Stimulated activated CD4-positive, alpha-beta T cell treated with anti-CD3 and anti-CD28 coated beads, TNF-alpha, amount 100 ng/mL, for 4 hours (primary cell): ENCODE measurements around the gene HCFC1.

Experiments
- DNase-seq, 3 experiments: peaks; one replicate each; pipeline ENCODE4 v3.0.0-alpha.2; 2020; ENCODE audit warnings: low read depth in 3 of 3

HCFC1 gene

GRCh38 chrX:153971450-153972367 is at the start of gene HCFC1:
TSS of gene HCFC1 (minus strand) at chrX:153971818. CDS start at chrX:153970840, 978 bp downstream.
- peak; percentile 75 to 83 (median 78) for DNase-seq

GRCh38 chrX:154021131-154021611 is 49.6 kb upstream of the HCFC1 start:
- DNase-seq: no peak

- DNase-seq: no peak
Observed at GRCh38 chrX:154020536-154021115, 49.0 kb upstream of the HCFC1 start.

DNA sequence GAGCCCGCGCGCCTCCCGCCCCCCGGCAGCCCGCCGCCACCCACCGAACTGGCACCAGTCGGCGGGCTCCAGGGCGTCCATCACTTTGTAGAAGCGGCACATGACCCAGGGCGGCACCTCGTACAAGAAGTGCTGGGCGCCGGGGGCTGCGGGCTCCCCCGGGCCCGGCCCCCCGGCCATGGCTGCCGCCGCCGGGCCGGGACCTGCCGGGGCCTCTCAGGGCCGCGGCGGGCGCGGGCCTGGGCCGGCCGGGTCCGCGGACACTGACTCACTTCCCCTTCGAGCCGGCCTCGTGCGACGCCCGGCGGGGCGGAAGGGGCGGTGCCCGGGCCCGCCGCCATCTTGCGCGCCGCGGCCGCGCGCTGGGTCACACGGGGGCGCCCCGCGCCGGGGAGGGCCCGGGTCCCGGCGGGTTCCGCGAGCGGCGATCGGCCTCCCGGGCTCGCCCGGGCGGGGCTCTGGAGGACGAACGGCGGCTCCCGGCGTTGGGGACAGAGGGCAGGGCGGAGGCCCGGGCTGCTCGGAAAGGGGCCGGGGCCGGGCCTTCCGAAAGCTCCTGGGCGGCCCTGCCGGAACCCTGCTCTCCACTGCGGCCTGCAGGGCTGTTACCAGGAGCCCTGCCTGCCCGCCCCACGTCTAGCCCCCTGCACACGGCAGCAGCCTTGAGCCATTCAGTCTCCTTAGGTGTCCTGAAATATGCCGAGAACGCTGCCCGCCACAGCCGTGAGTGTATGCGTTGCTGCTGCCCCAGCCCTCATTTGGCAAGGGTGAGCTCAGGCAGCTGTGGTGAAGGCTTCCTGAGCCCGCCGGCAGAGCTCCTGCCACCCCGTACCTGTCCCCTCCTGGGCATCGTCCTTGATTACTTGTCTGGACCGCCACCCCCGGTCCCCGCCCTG is 48.3 kb upstream of the HCFC1 start, which contains the start of gene IRAK1:
Gene IRAK1 (minus strand): TSS at position 270 of the 896 bp plus-strand sequence. CDS start 90 bp downstream, at position 180.
- peak; percentile 18 to 47 (median 31) for DNase-seq

GRCh38 chrX:154019061-154019621 is 47.5 kb upstream of the HCFC1 start:
- DNase-seq: no peak

- DNase-seq: no peak
Observed at GRCh38 chrX:154018518-154019060, 47.0 kb upstream of the HCFC1 start.

DNA sequence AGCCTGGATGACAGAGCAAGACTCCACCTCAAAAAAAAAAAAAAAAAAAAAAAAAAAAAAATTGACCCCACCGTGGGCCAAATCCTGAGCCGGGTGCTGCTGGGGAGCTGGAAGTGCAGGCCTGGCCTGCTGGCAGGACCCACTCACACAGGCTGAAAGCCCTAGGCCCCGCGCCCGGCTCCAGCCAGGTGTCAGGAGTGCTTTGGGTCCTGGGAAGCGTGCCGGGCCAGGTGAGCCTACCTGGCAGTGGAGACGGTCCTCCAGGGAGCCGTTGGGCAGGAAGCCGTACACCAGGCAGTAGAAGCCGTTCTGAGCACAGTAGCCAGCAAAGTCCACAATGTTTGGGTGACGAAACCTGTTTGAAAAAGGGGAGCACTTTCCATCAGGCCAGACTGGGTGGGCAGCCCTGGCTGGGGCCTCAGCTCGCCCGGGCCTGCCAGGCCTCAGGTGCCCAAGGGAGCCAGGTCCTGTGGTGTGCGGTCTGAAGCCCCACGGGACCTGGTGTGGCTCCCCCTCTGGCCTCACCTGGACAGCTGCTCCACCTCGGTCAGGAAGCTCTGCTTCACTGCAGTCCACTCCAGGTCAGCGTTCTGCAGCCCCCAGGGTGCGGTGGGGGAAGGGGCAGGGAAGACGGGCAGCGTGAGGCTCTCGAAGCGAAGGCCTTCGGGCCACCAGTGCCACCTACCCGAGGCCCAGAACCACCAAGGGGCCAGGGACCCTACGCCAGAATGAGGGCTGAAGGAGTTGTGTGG is 46.3 kb upstream of the HCFC1 start:
- no peak for DNase-seq

GRCh38 chrX:154016366-154017076 is 44.9 kb upstream of the HCFC1 start:
- DNase-seq: no peak

GRCh38 chrX:154015581-154016264 is 44.1 kb upstream of the HCFC1 start:
- no peak for DNase-seq

DNA sequence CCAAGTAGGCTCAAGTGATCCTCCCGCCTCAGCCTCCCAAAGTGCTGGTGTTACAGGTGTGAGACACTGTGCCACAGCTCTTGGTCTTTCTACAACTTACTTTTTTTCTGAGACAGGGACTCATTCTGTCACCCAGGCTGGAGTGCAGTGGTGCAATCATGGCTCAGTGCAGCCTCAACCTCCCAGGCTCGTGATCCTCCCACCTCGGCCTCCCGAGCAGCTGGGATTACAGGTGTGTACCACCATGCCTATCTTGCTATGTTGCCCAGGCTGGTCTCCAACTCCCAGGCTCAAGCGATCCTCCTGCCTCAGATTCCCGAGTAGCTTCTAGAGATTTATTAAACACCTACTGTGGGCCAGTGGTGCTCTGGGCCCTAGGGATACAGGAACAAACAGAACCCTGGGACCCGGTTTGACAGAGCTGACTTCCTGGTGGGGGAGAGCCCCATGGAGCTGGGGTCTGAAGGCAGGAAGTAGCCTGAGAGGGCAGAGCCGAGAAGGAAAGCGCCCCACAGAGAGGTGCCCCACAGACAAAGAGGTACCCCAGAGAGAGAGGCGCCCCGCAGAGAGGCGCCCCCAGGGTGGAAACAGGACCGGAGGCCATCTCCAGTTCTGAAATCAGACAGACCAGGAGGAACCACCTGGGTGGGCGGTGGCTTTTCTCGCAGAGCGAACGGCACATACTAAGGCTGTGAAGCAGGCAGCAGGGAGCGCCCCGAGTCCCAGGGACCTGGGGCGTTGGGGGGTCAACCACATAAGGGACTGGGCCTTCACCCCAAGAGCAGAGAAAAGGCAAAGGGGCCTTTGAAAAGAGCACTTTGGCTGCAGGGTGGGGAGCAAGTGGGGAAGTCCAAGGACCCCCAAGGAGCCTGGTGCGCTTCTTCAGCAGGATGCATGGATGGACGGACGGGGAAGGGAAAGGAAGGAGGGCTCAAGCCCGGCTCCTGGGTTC is 43.1 kb upstream of the HCFC1 start:
- DNase-seq: no peak

- DNase-seq: peak in 2 of 3 experiments; percentile 21 to 23
Observed at GRCh38 chrX:154013614-154014360, 42.2 kb upstream of the HCFC1 start.

- no peak for DNase-seq
Observed at GRCh38 chrX:154013001-154013421, 41.4 kb upstream of the HCFC1 start.

GRCh38 chrX:154012336-154012991 is 40.8 kb upstream of the HCFC1 start:
- DNase-seq: no peak

DNA sequence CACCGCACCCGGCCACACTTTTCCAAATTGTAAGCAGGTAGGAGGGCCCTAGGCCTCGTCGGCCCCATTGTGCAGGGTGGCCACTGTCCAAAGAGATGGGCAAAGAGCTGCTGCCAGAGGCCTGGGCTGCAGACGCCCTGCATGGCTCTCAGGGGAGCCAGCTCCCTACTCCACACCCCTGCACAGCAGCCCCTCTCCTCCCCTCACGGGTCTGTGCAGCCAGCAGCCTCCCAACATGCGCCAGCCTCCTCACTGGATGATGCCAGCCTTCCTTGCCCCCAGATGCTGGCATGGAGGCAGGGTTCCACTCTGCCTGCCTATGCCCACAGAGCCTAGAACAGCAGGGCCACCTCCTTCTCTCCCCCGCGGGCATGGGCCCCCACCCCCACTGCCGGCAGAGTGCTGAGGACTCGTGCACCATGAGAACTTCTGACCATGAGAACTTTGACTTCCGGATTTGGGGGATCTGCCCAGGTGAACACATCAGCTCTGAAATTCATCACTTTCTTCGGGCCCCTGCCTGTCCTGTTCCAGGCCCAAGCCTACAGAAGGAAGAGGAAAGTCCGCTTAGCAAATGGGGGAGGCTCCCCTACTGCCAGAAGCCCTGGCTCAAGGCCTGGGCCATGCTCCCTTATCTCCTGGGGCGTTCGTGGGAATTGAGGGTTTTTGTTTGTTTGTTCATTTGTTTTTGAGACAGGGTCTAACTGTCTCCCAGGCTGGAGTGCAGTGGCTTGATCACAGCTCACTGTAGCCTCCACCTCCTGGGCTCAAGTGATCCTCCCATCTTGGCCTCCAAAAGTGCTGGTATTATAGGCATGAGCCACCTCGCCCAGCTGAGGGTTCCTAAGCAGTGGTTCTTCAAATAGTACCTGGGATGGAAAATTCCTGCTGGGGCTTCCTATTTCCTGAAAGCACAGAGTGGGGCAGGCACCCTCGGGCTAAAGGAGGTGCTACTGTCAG is 40.0 kb upstream of the HCFC1 start:
- no peak for DNase-seq

- no peak for DNase-seq
Observed at GRCh38 chrX:154010330-154011087, 38.9 kb upstream of the HCFC1 start.
